Activated CD8-positive, alpha-beta T cell treated with anti-CD3 and anti-CD28 coated beads, Interleukin-2, amount 10 ng/mL, durations not matched to agents 7 days and 5 days (primary cell): Measurements from ENCODE around the gene GGTLC3. TPM values are rescaled to one million over a fixed set of nuclear protein-coding genes. Genes with fewer than 3 reads are reported as not detected.
"Not testable (repeated sequence)": the region's sequence is repeated elsewhere in the genome, so short reads cannot be mapped to it uniquely, and the experiment has no call there.

ENCODE experiments used
- ATAC-seq: fragments of 150-1000 bp; cut with Tn5 transposase; one replicate; pipeline ENCODE4 v1.10.0; 2021; ENCODE audit warnings: moderate library complexity
- CTCF ChIA-PET: fragments of 350-600 bp; sonication (Branson Sonifier 250); formaldehyde crosslinking; loops from one replicate; lab custom pipeline; 2021; ENCODE audit warnings: antibody characterized with exemption; lab: Charles Lee
- POLR2A ChIA-PET: fragments of 350-600 bp; sonication (Branson Sonifier 250); formaldehyde crosslinking; loops from one replicate; lab custom pipeline; 2021; ENCODE audit warnings: antibody characterized with exemption; lab: Charles Lee
- DNase-seq: peaks from one replicate; pipeline ENCODE4 v3.0.0-alpha.2; 2020
- H3K27ac Mint-ChIP-seq: one replicate; pipeline ENCODE4 v1.8.0; 2021; ENCODE audit warnings: mild to moderate bottlenecking, mixed read lengths
- H3K27me3 Mint-ChIP-seq: one replicate; pipeline ENCODE4 v1.8.0; 2021; ENCODE audit warnings: low read depth, mixed read lengths
- H3K36me3 Mint-ChIP-seq: one replicate; pipeline ENCODE4 v1.8.0; 2021; ENCODE audit warnings: low read depth, mixed read lengths
- H3K4me1 Mint-ChIP-seq: one replicate; pipeline ENCODE4 v1.8.0; 2021; ENCODE audit warnings: low read depth, mixed read lengths
- H3K4me3 Mint-ChIP-seq: one replicate; pipeline ENCODE4 v1.8.0; 2021; ENCODE audit warnings: mild to moderate bottlenecking, mixed read lengths
- H3K9me3 Mint-ChIP-seq: one replicate; pipeline ENCODE4 v1.8.0; 2022; ENCODE audit warnings: mixed read lengths; ENCODE audit not compliant: insufficient read depth
- total RNA-seq, 2 experiments: library from RNA; stranded (reverse); gene quantifications; one replicate each; pipeline ENCODE4 v1.2.3, GENCODE V29; 2021

The GGTLC3 gene
- total RNA-seq = not detected

GRCh38 chr22:18518061-18518460 is at the start of gene GGTLC3:
Gene GGTLC3 (minus strand): TSS chr22:18518161. CDS start chr22:18517897, 264 bp downstream.
- H3K4me1 Mint-ChIP-seq, H3K9me3 Mint-ChIP-seq, H3K27ac Mint-ChIP-seq, ATAC-seq, CTCF ChIA-PET, POLR2A ChIA-PET, DNase-seq, H3K36me3 Mint-ChIP-seq, H3K4me3 Mint-ChIP-seq, H3K27me3 Mint-ChIP-seq: not testable (repeated sequence)

- H3K27ac Mint-ChIP-seq, POLR2A ChIA-PET, CTCF ChIA-PET, H3K36me3 Mint-ChIP-seq, H3K4me3 Mint-ChIP-seq, DNase-seq, H3K27me3 Mint-ChIP-seq, H3K4me1 Mint-ChIP-seq, H3K9me3 Mint-ChIP-seq: not testable (repeated sequence)
- ATAC-seq = peak; percentile 65
Measured at GRCh38 chr22:18560099-18560974, 42.4 kb upstream of the GGTLC3 start.

- DNase-seq, H3K4me1 Mint-ChIP-seq, H3K4me3 Mint-ChIP-seq, H3K27ac Mint-ChIP-seq, POLR2A ChIA-PET, ATAC-seq, H3K36me3 Mint-ChIP-seq, H3K9me3 Mint-ChIP-seq, H3K27me3 Mint-ChIP-seq, CTCF ChIA-PET: not testable (repeated sequence)
Measured at GRCh38 chr22:18558939-18559338, 41.0 kb upstream of the GGTLC3 start.

GRCh38 chr22:18558516-18558915 is 40.6 kb upstream of the GGTLC3 start:
- CTCF ChIA-PET, H3K4me3 Mint-ChIP-seq, ATAC-seq, H3K4me1 Mint-ChIP-seq, POLR2A ChIA-PET, H3K9me3 Mint-ChIP-seq, H3K27ac Mint-ChIP-seq, DNase-seq, H3K36me3 Mint-ChIP-seq, H3K27me3 Mint-ChIP-seq: not testable (repeated sequence)

- H3K4me3 Mint-ChIP-seq, H3K27me3 Mint-ChIP-seq, ATAC-seq, H3K4me1 Mint-ChIP-seq, H3K27ac Mint-ChIP-seq, POLR2A ChIA-PET, H3K36me3 Mint-ChIP-seq, DNase-seq, H3K9me3 Mint-ChIP-seq, CTCF ChIA-PET: not testable (repeated sequence)
Measured at GRCh38 chr22:18554280-18555256, 36.6 kb upstream of the GGTLC3 start.

- H3K36me3 Mint-ChIP-seq, DNase-seq, H3K4me1 Mint-ChIP-seq, H3K27me3 Mint-ChIP-seq, H3K9me3 Mint-ChIP-seq, ATAC-seq, H3K27ac Mint-ChIP-seq, CTCF ChIA-PET, H3K4me3 Mint-ChIP-seq, POLR2A ChIA-PET: not testable (repeated sequence)
Measured at GRCh38 chr22:18552839-18553597, 35.1 kb upstream of the GGTLC3 start.

- POLR2A ChIA-PET, DNase-seq, CTCF ChIA-PET: not testable (repeated sequence)
Measured at GRCh38 chr22:18551046-18551445, 33.1 kb upstream of the GGTLC3 start.

GRCh38 chr22:18549458-18550179 is 31.7 kb upstream of the GGTLC3 start:
- ATAC-seq, H3K4me1 Mint-ChIP-seq, DNase-seq, H3K36me3 Mint-ChIP-seq, CTCF ChIA-PET, H3K27ac Mint-ChIP-seq, POLR2A ChIA-PET, H3K9me3 Mint-ChIP-seq, H3K27me3 Mint-ChIP-seq, H3K4me3 Mint-ChIP-seq: not testable (repeated sequence)

More at GRCh38 chr22:18551046-18551445, 33.1 kb upstream of the GGTLC3 start:
- H3K27ac Mint-ChIP-seq, H3K36me3 Mint-ChIP-seq, H3K27me3 Mint-ChIP-seq, H3K9me3 Mint-ChIP-seq, H3K4me3 Mint-ChIP-seq, H3K4me1 Mint-ChIP-seq, ATAC-seq: not testable (repeated sequence)

- ATAC-seq, POLR2A ChIA-PET, H3K27ac Mint-ChIP-seq, H3K9me3 Mint-ChIP-seq, H3K4me3 Mint-ChIP-seq, H3K4me1 Mint-ChIP-seq, DNase-seq, CTCF ChIA-PET, H3K27me3 Mint-ChIP-seq, H3K36me3 Mint-ChIP-seq: not testable (repeated sequence)
Measured at GRCh38 chr22:18544615-18545014, 26.7 kb upstream of the GGTLC3 start.

- H3K27me3 Mint-ChIP-seq, H3K4me1 Mint-ChIP-seq, POLR2A ChIA-PET, H3K4me3 Mint-ChIP-seq, CTCF ChIA-PET, DNase-seq, H3K9me3 Mint-ChIP-seq, ATAC-seq, H3K36me3 Mint-ChIP-seq, H3K27ac Mint-ChIP-seq: not testable (repeated sequence)
Measured at GRCh38 chr22:18543400-18543799, 25.4 kb upstream of the GGTLC3 start.

GRCh38 chr22:18539994-18540393 is 22.0 kb upstream of the GGTLC3 start:
- H3K27me3 Mint-ChIP-seq, H3K9me3 Mint-ChIP-seq, DNase-seq, CTCF ChIA-PET, ATAC-seq, H3K27ac Mint-ChIP-seq, H3K4me3 Mint-ChIP-seq, POLR2A ChIA-PET, H3K36me3 Mint-ChIP-seq, H3K4me1 Mint-ChIP-seq: not testable (repeated sequence)
